H1 (cell line): ENCODE measurements around the gene MYO15A. TPM values are rescaled to one million over a fixed set of nuclear protein-coding genes. Genes with fewer than 3 reads are reported as not detected.

ENCODE experiments used
- CTCF ChIA-PET: fragments of 300-600 bp; sonication (Branson Sonifier 250); formaldehyde crosslinking; loops from one replicate; lab custom pipeline; 2021; ENCODE audit not compliant: partially characterized antibody; lab: Charles Lee
- POLR2A ChIA-PET: fragments of 300-600 bp; sonication (Branson Sonifier 250); formaldehyde crosslinking; loops from one replicate; lab custom pipeline; 2021; ENCODE audit warnings: inconsistent platforms; ENCODE audit not compliant: partially characterized antibody; lab: Charles Lee
- DNase-seq, 2 experiments: peaks; one replicate each; pipeline versions ENCODE4 v3.0.0 to v3.0.0-alpha.2; 2010 to 2022; ENCODE audit warnings: low spot score in 2 of 2, low read depth in 1 of 2, mixed read lengths in 1 of 2
- FAIRE-seq: peaks from 2 replicates; lab custom pipeline; 2011; peaks lifted over from hg19 to GRCh38; lab: Jason Lieb, UNC
- H2AFZ ChIP-seq: 2 replicates; pipeline ENCODE4 v1.8.1; 2012; ENCODE audit warnings: low read length, inconsistent platforms
- H2AK5ac ChIP-seq: 2 replicates; pipeline ENCODE4 v1.6.1; 2013; ENCODE audit warnings: low read depth, low read length
- H2BK120ac ChIP-seq: replicated peaks from 2 replicates; pipeline ENCODE3; 2013; ENCODE audit warnings: low read depth, low read length, inconsistent platforms
- H2BK12ac ChIP-seq: 2 replicates; pipeline ENCODE4 v1.6.1; 2013; ENCODE audit warnings: low read depth, low read length
- H2BK15ac ChIP-seq: 2 replicates; pipeline ENCODE4 v1.6.1; 2013; ENCODE audit warnings: low read length
- H2BK20ac ChIP-seq: 2 replicates; pipeline ENCODE4 v1.6.1; 2013; ENCODE audit warnings: low read length
- H2BK5ac ChIP-seq: 2 replicates; pipeline ENCODE4 v1.6.1; 2013; ENCODE audit warnings: low read depth, low read length
- H3K14ac ChIP-seq: 2 replicates; pipeline ENCODE4 v1.6.1; 2013; ENCODE audit warnings: inconsistent platforms; ENCODE audit not compliant: insufficient read length
- H3K18ac ChIP-seq: 2 replicates; pipeline ENCODE4 v1.6.1; 2013; ENCODE audit warnings: low read length; ENCODE audit errors: extremely low read depth
- H3K23ac ChIP-seq: 2 replicates; pipeline ENCODE4 v1.6.1; 2013; ENCODE audit warnings: inconsistent platforms; ENCODE audit not compliant: insufficient read length
- H3K23me2 ChIP-seq: 2 replicates; pipeline ENCODE4 v1.6.1; 2013; ENCODE audit warnings: low read depth, low read length
- H3K27ac ChIP-seq: 2 replicates; pipeline ENCODE4 v1.6.1; 2011; ENCODE audit warnings: low read depth, low read length, inconsistent platforms
- H3K27me3 ChIP-seq, 4 experiments: replicated peaks in 1 of 4; 1 replicate in 1 of 4; 2 replicates in 3 of 4; pipeline versions ENCODE4 v1.6.1 to v1.8.1; 2011 to 2013; ENCODE audit warnings: low read length in 3 of 4, mild to moderate bottlenecking in 3 of 4, inconsistent platforms in 2 of 4, mixed read lengths in 2 of 4, moderate library complexity in 1 of 4; ENCODE audit not compliant: control insufficient read depth in 3 of 4, insufficient read depth in 3 of 4; ENCODE audit errors: extremely low read depth in 1 of 4
- H3K36me3 ChIP-seq, 4 experiments: 2 replicates each; pipeline versions ENCODE4 v1.6.1 to v1.8.1; 2011 to 2013; ENCODE audit warnings: mild to moderate bottlenecking in 4 of 4, low read length in 3 of 4, moderate library complexity in 2 of 4, control low read depth in 1 of 4, inconsistent platforms in 1 of 4; ENCODE audit not compliant: insufficient read depth in 4 of 4, control insufficient read depth in 2 of 4
- H3K4ac ChIP-seq: replicated peaks from 2 replicates; pipeline ENCODE3; 2013; ENCODE audit warnings: low read length, low read depth, mixed read lengths, inconsistent platforms; ENCODE audit not compliant: insufficient read length
- H3K4me1 ChIP-seq, 4 experiments: replicated peaks in 1 of 4; 1 replicate in 1 of 4; 2 replicates in 3 of 4; pipeline versions ENCODE4 v1.6.1 to v1.8.1; 2011 to 2013; ENCODE audit warnings: low read length in 3 of 4, inconsistent platforms in 2 of 4, mixed read lengths in 1 of 4; ENCODE audit not compliant: insufficient read depth in 4 of 4, control insufficient read depth in 3 of 4
- H3K4me2 ChIP-seq, 2 experiments: 2 replicates each; pipeline versions ENCODE4 v1.6.1 to v1.8.1; 2011 to 2013; ENCODE audit warnings: low read depth in 2 of 2, low read length in 2 of 2, control low read depth in 1 of 2, inconsistent platforms in 1 of 2, mild to moderate bottlenecking in 1 of 2; ENCODE audit not compliant: insufficient read depth in 1 of 2
- H3K4me3 ChIP-seq, 4 experiments: fragments of 200-600, 300-600 bp in 1 of 4; sonication (generic), shearing (Covaris generic), sonication (Bioruptor Twin) in 1 of 4; 2 replicates each; pipeline versions ENCODE4 v1.5.1 to v1.8.1; 2011 to 2016; ENCODE audit warnings: low read length in 4 of 4, low read depth in 3 of 4, control low read depth in 2 of 4, inconsistent platforms in 2 of 4, mild to moderate bottlenecking in 2 of 4, mixed read lengths in 1 of 4, moderate library complexity in 1 of 4; ENCODE audit not compliant: insufficient read depth in 2 of 4; ENCODE audit errors: extremely low read depth in 1 of 4
- H3K56ac ChIP-seq: replicated peaks from 2 replicates; pipeline ENCODE3; 2013; ENCODE audit warnings: low read depth, mild to moderate bottlenecking, mixed read lengths, low read length, inconsistent platforms; ENCODE audit not compliant: insufficient read length
- H3K79me1 ChIP-seq: 2 replicates; pipeline ENCODE4 v1.6.1; 2013; ENCODE audit warnings: low read depth, low read length, control low read depth
- H3K79me2 ChIP-seq, 2 experiments: 2 replicates each; pipeline versions ENCODE4 v1.6.1 to v1.8.1; 2012 to 2013; ENCODE audit warnings: low read length in 2 of 2, mild to moderate bottlenecking in 2 of 2, inconsistent platforms in 1 of 2; ENCODE audit not compliant: insufficient read depth in 2 of 2, control insufficient read depth in 1 of 2
- H3K9ac ChIP-seq, 4 experiments: replicated peaks in 1 of 4; 1 replicate in 1 of 4; 2 replicates in 3 of 4; pipeline versions ENCODE4 v1.6.1 to v1.8.1; 2011 to 2013; ENCODE audit warnings: low read depth in 3 of 4, low read length in 3 of 4, control low read depth in 2 of 4, mild to moderate bottlenecking in 2 of 4, moderate library complexity in 2 of 4, inconsistent platforms in 1 of 4; ENCODE audit errors: extremely low read depth in 1 of 4
- H3K9me3 ChIP-seq, 2 experiments: 2 replicates each; pipeline versions ENCODE4 v1.6.1 to v1.8.1; 2012 to 2013; ENCODE audit warnings: mild to moderate bottlenecking in 2 of 2, moderate library complexity in 2 of 2, control low read depth in 1 of 2, inconsistent platforms in 1 of 2, low read depth in 1 of 2, low read length in 1 of 2, mixed read lengths in 1 of 2; ENCODE audit not compliant: insufficient read depth in 2 of 2
- H4K20me1 ChIP-seq, 2 experiments: replicated peaks in 1 of 2; 2 replicates each; pipeline versions ENCODE3 to v1.8.1; 2011 to 2013; ENCODE audit warnings: inconsistent platforms in 2 of 2, low read length in 2 of 2, mild to moderate bottlenecking in 1 of 2; ENCODE audit not compliant: insufficient read depth in 2 of 2, control insufficient read depth in 1 of 2
- H4K5ac ChIP-seq: 2 replicates; pipeline ENCODE4 v1.6.1; 2013; ENCODE audit warnings: low read length, low read depth, mixed read lengths, inconsistent platforms; ENCODE audit not compliant: insufficient read length
- H4K8ac ChIP-seq: 2 replicates; pipeline ENCODE4 v1.8.0; 2013; ENCODE audit warnings: mild to moderate bottlenecking, moderate library complexity, low read length, inconsistent platforms; ENCODE audit not compliant: insufficient read depth; ENCODE audit errors: extremely low read depth
- H4K91ac ChIP-seq: replicated peaks from 2 replicates; pipeline ENCODE3; 2013; ENCODE audit warnings: low read length, mixed read lengths, inconsistent platforms; ENCODE audit not compliant: insufficient read length
- CBX5 ChIP-seq: fragments of 300-800, 300-1000 bp; sonication (generic); IDR thresholded peaks from 2 replicates; pipeline ENCODE4 v1.7.1; 2016; ENCODE audit warnings: antibody characterized with exemption, low read length, low read depth
- CBX8 ChIP-seq: fragments of 300-800, 300-1000 bp; sonication (generic); IDR thresholded peaks from 2 replicates; pipeline ENCODE4 v1.7.1; 2016; ENCODE audit warnings: low read depth, low read length, borderline replicate concordance
- CHD1 ChIP-seq: IDR thresholded peaks from 2 replicates; pipeline ENCODE4 v1.6.1; 2012; ENCODE audit warnings: low read depth, low read length, improper control_type of control experiment
- KDM4A ChIP-seq: IDR thresholded peaks from one replicate; pipeline ENCODE4 v1.7.1; 2012; ENCODE audit warnings: low read depth, mild to moderate bottlenecking, moderate library complexity, low read length, inconsistent platforms; ENCODE audit not compliant: severe bottlenecking
- KDM5A ChIP-seq: fragments of 200-600 bp; IDR thresholded peaks from 2 replicates; pipeline ENCODE4 v1.7.1; 2012; ENCODE audit warnings: mild to moderate bottlenecking, low read length, inconsistent platforms, mixed read lengths
- PHF8 ChIP-seq: fragments of 200-600 bp; sonication (generic); conservative IDR thresholded peaks from 2 replicates; pipeline ENCODE4 v1.7.1; 2012; ENCODE audit warnings: low read depth, mild to moderate bottlenecking, inconsistent platforms, low read length, moderate library complexity
- RNF2 ChIP-seq: fragments of 200-900, 300-1000 bp; sonication (generic); IDR thresholded peaks from 2 replicates; pipeline ENCODE4 v1.7.1; 2016; ENCODE audit warnings: borderline replicate concordance, low read depth, mild to moderate bottlenecking, antibody characterized with exemption, low read length; ENCODE audit not compliant: poor library complexity, severe bottlenecking; ENCODE audit errors: missing control alignments
- SAP30 ChIP-seq: fragments of 300-600 bp; sonication (generic); IDR thresholded peaks from 2 replicates; pipeline ENCODE4 v1.7.1; 2012; ENCODE audit warnings: low read length, moderate library complexity, mild to moderate bottlenecking, inconsistent platforms; ENCODE audit not compliant: insufficient read depth, insufficient replicate concordance
- SP1 ChIP-seq: IDR thresholded peaks from 2 replicates; pipeline ENCODE4 v1.6.1; 2011; ENCODE audit warnings: low read depth, low read length
- SUZ12 ChIP-seq: fragments of 200-600 bp; sonication (generic); IDR thresholded peaks from 2 replicates; pipeline ENCODE4 v1.6.1; 2012; ENCODE audit warnings: mild to moderate bottlenecking, inconsistent platforms, low read length, moderate library complexity, mixed read lengths
- TAF7 ChIP-seq: optimal IDR thresholded peaks from 2 replicates; pipeline ENCODE3; 2011; ENCODE audit warnings: low read depth, mild to moderate bottlenecking, inconsistent platforms, low read length, moderate library complexity, borderline replicate concordance
- WGBS, 2 experiments: shearing (Covaris generic) in 1 of 2; methylation state at CpG; one replicate each; pipeline versions ENCODE4 v1.1.6 to v1.1.7; 2013 to 2015; ENCODE audit warnings: low lambda C conversion rate in 2 of 2, mixed read lengths in 2 of 2, inconsistent platforms in 1 of 2, low coverage in 1 of 2, missing lambda C conversion rate in 1 of 2; ENCODE audit not compliant: insufficient replicate concordance in 2 of 2, insufficient coverage in 1 of 2, insufficient read length in 1 of 2; ENCODE audit errors: extremely low coverage in 1 of 2, missing lambda C conversion rate in 1 of 2; 5-methylcytosine and 5-hydroxymethylcytosine counted together
- polyA plus RNA-seq, 7 experiments: library from polyadenylated mRNA; depleted of rRNA in 3 of 7; stranded (reverse) in 5 of 7; unstranded in 2 of 7; fragments of >200 nt in 5 of 7; fragments of 200-250 nt in 2 of 7; gene quantifications; 1 replicate in 5 of 7; 2 replicates in 1 of 7; 4 replicates in 1 of 7; pipeline versions ENCODE4 v1.2.1 to v1.2.3, GENCODE V29; 2011 to 2013; ENCODE audit warnings: missing spikeins in 2 of 7, mixed read lengths in 2 of 7
- total RNA-seq: library from RNA; stranded (reverse); fragmentation: NEBNext Ultra II Directional; extraction: Animal tissue kit (Norgen Biotek cat#: 25700); gene quantifications from 2 replicates; pipeline ENCODE4 v1.2.1, GENCODE V29; 2021

The MYO15A gene
- total and polyA plus RNA-seq, 2 of the 8 experiments (the other 6 are each of a cell fraction or from before 2014, with no cell fraction given), result 1.6 to 4.2 TPM

DNA sequence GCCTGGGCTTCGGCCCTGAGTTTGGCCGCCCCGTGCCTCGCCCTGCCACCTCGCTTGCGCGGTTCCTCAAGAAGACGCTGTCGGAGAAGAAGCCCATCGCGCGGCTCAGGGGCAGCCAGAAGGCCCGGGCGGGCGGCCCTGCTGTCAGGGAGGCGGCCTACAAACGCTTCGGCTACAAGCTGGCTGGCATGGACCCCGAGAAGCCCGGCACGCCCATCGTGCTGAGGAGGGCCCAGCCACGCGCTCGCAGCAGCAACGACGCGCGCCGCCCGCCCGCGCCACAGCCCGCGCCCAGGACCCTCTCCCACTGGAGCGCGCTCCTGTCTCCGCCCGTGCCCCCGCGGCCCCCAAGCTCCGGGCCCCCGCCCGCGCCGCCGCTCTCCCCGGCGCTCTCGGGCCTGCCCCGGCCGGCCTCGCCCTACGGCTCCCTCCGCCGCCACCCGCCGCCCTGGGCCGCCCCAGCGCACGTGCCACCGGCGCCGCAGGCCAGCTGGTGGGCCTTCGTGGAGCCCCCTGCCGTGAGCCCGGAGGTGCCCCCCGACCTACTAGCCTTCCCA is 12.0 kb downstream of the MYO15A start:
- 92% methylated on average over 13 of the region's 68 CpGs; no CpG with 5 or more reads in 1 of the 2 experiments for WGBS, 2 experiments
- Histone ChIP-seq H2BK15ac (no peak overlapping the region), H3K4ac (no peak overlapping the region), H3K36me3 (peaks cover 0 to 4% (median 0%) of the 10 kb centered on the region in 4 experiments; a peak in 1 of 8 replicates), H3K27me3 (no peaks in the 10 kb centered on the region), H4K5ac (no peak overlapping the region), H3K23ac (no peak overlapping the region), H2AFZ (no peak overlapping the region), H2BK12ac (no peak overlapping the region), H2BK5ac (no peak overlapping the region), H2BK20ac (no peak overlapping the region), H3K14ac (no peak overlapping the region), H3K9me3 (peaks cover 10 to 24% of the 10 kb centered on the region in 2 experiments), H2AK5ac (no peak overlapping the region), H3K9ac (no peak overlapping the region), H3K18ac (no peak overlapping the region), H3K79me2 (no peaks in the 10 kb centered on the region), H3K23me2 (no peaks in the 10 kb centered on the region), H4K91ac (no peak overlapping the region), H3K4me1 (no peaks in the 10 kb centered on the region; a peak in 1 of 7 replicates), H3K4me3 (no peak overlapping the region), H3K27ac (no peak overlapping the region), H4K8ac (no peak overlapping the region), H3K79me1 (no peaks in the 10 kb centered on the region), H3K4me2 (no peak overlapping the region), H3K56ac (no peak overlapping the region), H4K20me1 (no peaks in the 10 kb centered on the region), H2BK120ac (no peak overlapping the region)
- ChIA-PET CTCF (interaction anchor here (0.6 to 2.1 kb wide), 3 partner anchors 21 to 44 kb away, joined by 3 to 7 read pairs (median 4); no protein-coding TSS in a partner anchor), POLR2A (interaction anchor here (1.1 to 1.7 kb wide), 2 partner anchors 11 to 13 kb away, joined by 3 to 7 read pairs; no protein-coding TSS in a partner anchor)
- FAIRE-seq, result no peak
- no peak for DNase-seq
- TF ChIP-seq KDM5A (no peak), CHD1 (no peak), CBX8 (no peak), SAP30 (no peak), KDM4A (no peak), TAF7 (no peak), SP1 (no peak), CBX5 (no peak), SUZ12 (no peak), PHF8 (no peak), RNF2 (no peak)
